Measurements from ENCODE around the gene KCNIP3. TPM values are rescaled to one million over a fixed set of nuclear protein-coding genes. Genes with fewer than 3 reads are reported as not detected.
"Not testable (repeated sequence)": the region's sequence is repeated elsewhere in the genome, so short reads cannot be mapped to it uniquely, and the experiment has no call there.

KCNIP3 gene
- total RNA-seq, 1 experiment from 2014 or later = not detected

GRCh38 chr2:95352310-95353054 lies 55.3 kb downstream of the KCNIP3 start:
- no peak overlapping the region for H2AFZ ChIP-seq (ENCODE audit: low read length)
- DNase-seq = no peak
- H3K27ac ChIP-seq (ENCODE audit: low read length) = no peak overlapping the region
- no peak overlapping the region for H3K4me3 ChIP-seq (ENCODE audit: low read length)
- no peak overlapping the region for H3K9ac ChIP-seq (ENCODE audit: low read length)
- no peaks in the 10 kb centered on the region for H3K79me2 ChIP-seq (ENCODE audit: low read length)
- H3K9me3 ChIP-seq (ENCODE audit: low read length) = no peaks in the 10 kb centered on the region
- no peaks in the 10 kb centered on the region for H3K27me3 ChIP-seq (ENCODE audit: low read length)
- no peak overlapping the region for H3K4me2 ChIP-seq (ENCODE audit: low read depth, low read length, poor library complexity, severe bottlenecking)
- H3K36me3 ChIP-seq (ENCODE audit: insufficient read depth, low read length) = no peaks in the 10 kb centered on the region
- no peaks in the 10 kb centered on the region for H3K9me2 ChIP-seq (replicated peaks; ENCODE audit: insufficient read depth, low read length)
- no peaks in the 10 kb centered on the region for H3K4me1 ChIP-seq (ENCODE audit: low read length)
- H4K20me1 ChIP-seq (ENCODE audit: insufficient read depth, low read depth, low read length) = no peaks in the 10 kb centered on the region

- Histone ChIP-seq H3K9me3 (ENCODE audit: low read length) (no peaks in the 10 kb centered on the region), H4K20me1 (ENCODE audit: insufficient read depth, low read depth, low read length) (no peaks in the 10 kb centered on the region), H3K9me2 (replicated peaks; ENCODE audit: insufficient read depth, low read length) (no peaks in the 10 kb centered on the region), H3K36me3 (ENCODE audit: insufficient read depth, low read length) (no peaks in the 10 kb centered on the region), H3K27ac (ENCODE audit: low read length) (no peak overlapping the region), H2AFZ (ENCODE audit: low read length) (no peak overlapping the region), H3K27me3 (ENCODE audit: low read length) (no peaks in the 10 kb centered on the region), H3K9ac (ENCODE audit: low read length) (no peak overlapping the region), H3K4me1 (ENCODE audit: low read length) (no peaks in the 10 kb centered on the region), H3K4me2 (ENCODE audit: low read depth, low read length, poor library complexity, severe bottlenecking) (no peak overlapping the region), H3K79me2 (ENCODE audit: low read length) (no peaks in the 10 kb centered on the region), H3K4me3 (ENCODE audit: low read length) (no peak overlapping the region)
- no peak for DNase-seq
Measured at GRCh38 chr2:95353055-95353575, 56.0 kb downstream of the KCNIP3 start.

GRCh38 chr2:95353613-95354468 lies 56.7 kb downstream of the KCNIP3 start:
- Histone ChIP-seq H3K9me2 (replicated peaks; ENCODE audit: insufficient read depth, low read length) (no peaks in the 10 kb centered on the region), H3K9me3 (ENCODE audit: low read length) (no peaks in the 10 kb centered on the region), H3K9ac (ENCODE audit: low read length) (no peak overlapping the region), H3K4me2 (ENCODE audit: low read depth, low read length, poor library complexity, severe bottlenecking) (no peak overlapping the region), H3K27ac (ENCODE audit: low read length) (no peak overlapping the region), H4K20me1 (ENCODE audit: insufficient read depth, low read depth, low read length) (no peaks in the 10 kb centered on the region), H3K4me1 (ENCODE audit: low read length) (no peaks in the 10 kb centered on the region), H3K4me3 (ENCODE audit: low read length) (no peak overlapping the region), H3K36me3 (ENCODE audit: insufficient read depth, low read length) (no peaks in the 10 kb centered on the region), H2AFZ (ENCODE audit: low read length) (no peak overlapping the region), H3K27me3 (ENCODE audit: low read length) (no peaks in the 10 kb centered on the region), H3K79me2 (ENCODE audit: low read length) (no peaks in the 10 kb centered on the region)
- no peak for DNase-seq

- no peaks in the 10 kb centered on the region for H3K4me1 ChIP-seq (ENCODE audit: low read length)
- H3K9me3 ChIP-seq (ENCODE audit: low read length) = no peaks in the 10 kb centered on the region
- H3K27me3 ChIP-seq (ENCODE audit: low read length) = no peaks in the 10 kb centered on the region
- H3K4me3 ChIP-seq (ENCODE audit: low read length) = no peak overlapping the region
- H4K20me1 ChIP-seq (ENCODE audit: insufficient read depth, low read depth, low read length) = no peaks in the 10 kb centered on the region
- no peak overlapping the region for H3K27ac ChIP-seq (ENCODE audit: low read length)
- H3K79me2 ChIP-seq (ENCODE audit: low read length) = no peaks in the 10 kb centered on the region
- DNase-seq = no peak
- no peak overlapping the region for H2AFZ ChIP-seq (ENCODE audit: low read length)
- no peak overlapping the region for H3K4me2 ChIP-seq (ENCODE audit: low read depth, low read length, poor library complexity, severe bottlenecking)
- H3K9me2 ChIP-seq (replicated peaks; ENCODE audit: insufficient read depth, low read length) = no peaks in the 10 kb centered on the region
- H3K9ac ChIP-seq (ENCODE audit: low read length) = no peak overlapping the region
- H3K36me3 ChIP-seq (ENCODE audit: insufficient read depth, low read length) = no peaks in the 10 kb centered on the region
Measured at GRCh38 chr2:95354469-95354901, 57.3 kb downstream of the KCNIP3 start.

GRCh38 chr2:95354925-95355324 lies 57.8 kb downstream of the KCNIP3 start:
- H3K36me3 ChIP-seq (ENCODE audit: insufficient read depth, low read length) = no peaks in the 10 kb centered on the region
- no peak overlapping the region for H2AFZ ChIP-seq (ENCODE audit: low read length)
- H3K79me2 ChIP-seq (ENCODE audit: low read length) = no peaks in the 10 kb centered on the region
- no peaks in the 10 kb centered on the region for H3K9me3 ChIP-seq (ENCODE audit: low read length)
- H4K20me1 ChIP-seq (ENCODE audit: insufficient read depth, low read depth, low read length) = no peaks in the 10 kb centered on the region
- H3K27ac ChIP-seq (ENCODE audit: low read length) = no peak overlapping the region
- H3K4me1 ChIP-seq (ENCODE audit: low read length) = no peaks in the 10 kb centered on the region
- H3K4me2 ChIP-seq (ENCODE audit: low read depth, low read length, poor library complexity, severe bottlenecking) = no peak overlapping the region
- H3K4me3 ChIP-seq (ENCODE audit: low read length) = no peak overlapping the region
- H3K9me2 ChIP-seq (replicated peaks; ENCODE audit: insufficient read depth, low read length) = no peaks in the 10 kb centered on the region
- no peak for DNase-seq
- H3K9ac ChIP-seq (ENCODE audit: low read length) = no peak overlapping the region
- no peaks in the 10 kb centered on the region for H3K27me3 ChIP-seq (ENCODE audit: low read length)

DNA sequence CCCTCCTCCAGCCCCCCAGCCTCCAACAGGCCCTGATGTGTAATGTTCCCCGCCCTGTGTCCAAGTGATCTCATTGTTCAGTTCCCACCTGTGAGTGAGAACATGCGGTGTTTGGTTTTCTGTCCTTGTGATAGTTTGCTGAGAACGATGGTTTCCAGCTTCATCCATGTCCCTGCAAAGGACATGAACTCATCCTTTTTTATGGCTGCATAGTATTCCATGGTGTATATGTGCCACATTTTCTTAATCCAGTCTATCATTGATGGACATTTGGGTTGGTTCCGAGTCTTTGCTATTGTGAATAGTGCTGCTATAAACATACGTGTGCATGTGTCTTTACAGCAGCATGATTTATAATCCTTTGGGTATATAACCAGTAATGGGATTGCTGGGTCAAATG lies 58.3 kb downstream of the KCNIP3 start:
- not testable (repeated sequence) for H3K27ac ChIP-seq (ENCODE audit: low read length); H3K36me3 ChIP-seq (ENCODE audit: insufficient read depth, low read length); H2AFZ ChIP-seq (ENCODE audit: low read length); H4K20me1 ChIP-seq (ENCODE audit: insufficient read depth, low read depth, low read length); H3K9ac ChIP-seq (ENCODE audit: low read length); H3K4me3 ChIP-seq (ENCODE audit: low read length); H3K27me3 ChIP-seq (ENCODE audit: low read length); H3K9me2 ChIP-seq (replicated peaks; ENCODE audit: insufficient read depth, low read length); H3K79me2 ChIP-seq (ENCODE audit: low read length); H3K9me3 ChIP-seq (ENCODE audit: low read length); DNase-seq; H3K4me1 ChIP-seq (ENCODE audit: low read length); H3K4me2 ChIP-seq (ENCODE audit: low read depth, low read length, poor library complexity, severe bottlenecking)

- Histone ChIP-seq H3K9me3 (ENCODE audit: low read length) (no peaks in the 10 kb centered on the region), H3K9me2 (replicated peaks; ENCODE audit: insufficient read depth, low read length) (no peaks in the 10 kb centered on the region), H3K27me3 (ENCODE audit: low read length) (no peaks in the 10 kb centered on the region), H3K9ac (ENCODE audit: low read length) (no peak overlapping the region), H4K20me1 (ENCODE audit: insufficient read depth, low read depth, low read length) (no peaks in the 10 kb centered on the region), H3K27ac (ENCODE audit: low read length) (no peak overlapping the region), H3K36me3 (ENCODE audit: insufficient read depth, low read length) (no peaks in the 10 kb centered on the region), H3K79me2 (ENCODE audit: low read length) (no peaks in the 10 kb centered on the region), H3K4me2 (ENCODE audit: low read depth, low read length, poor library complexity, severe bottlenecking) (no peak overlapping the region), H2AFZ (ENCODE audit: low read length) (no peak overlapping the region), H3K4me1 (ENCODE audit: low read length) (no peaks in the 10 kb centered on the region), H3K4me3 (ENCODE audit: low read length) (no peak overlapping the region)
- DNase-seq = no peak
Measured at GRCh38 chr2:95356821-95357700, 59.9 kb downstream of the KCNIP3 start.

All from Karpas-422 (cell line).